HG03521 (cell line): ENCODE measurements around the gene KAT8.
A peak's percentile ranks its signal among the peaks of the same experiment; 100 is the strongest.
"Not testable (repeated sequence)": the region's sequence is repeated elsewhere in the genome, so short reads cannot be mapped to it uniquely, and the experiment has no call there.

ENCODE experiments used
- ATAC-seq: cut with Tn5 transposase; IDR thresholded peaks from one replicate; pipeline ENCODE4 v1.9.1; 2021; ENCODE audit warnings: mild to moderate bottlenecking, moderate library complexity; ENCODE audit not compliant: unreplicated experiment

KAT8 gene

DNA sequence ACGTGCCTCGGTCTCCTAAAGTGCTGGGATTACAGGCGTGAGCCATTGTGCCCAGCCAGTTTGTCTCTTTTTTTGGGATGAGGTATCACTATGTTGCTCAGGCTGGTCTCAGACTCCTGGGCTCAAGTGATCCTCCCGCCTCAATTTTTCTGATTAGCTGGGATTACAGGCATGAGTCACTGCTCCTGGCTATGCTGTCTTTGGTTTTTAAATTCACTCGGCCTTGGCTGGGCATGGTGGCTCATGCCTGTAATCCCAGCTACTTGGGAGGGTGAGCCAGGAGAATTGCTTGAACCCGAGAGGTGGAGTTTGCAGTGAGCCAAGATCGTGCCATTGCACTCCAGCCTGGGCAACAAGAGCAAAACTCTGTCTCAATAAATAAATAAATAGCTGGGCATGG lies 27.0 kb downstream of the KAT8 start:
- not testable (repeated sequence) for ATAC-seq

- no peak for ATAC-seq
These were observed 28.0 kb downstream of the KAT8 start for GRCh38 chr16:31145398-31145990.

GRCh38 chr16:31147574-31147973 lies 30.1 kb downstream of the KAT8 start:
- ATAC-seq = no peak

DNA sequence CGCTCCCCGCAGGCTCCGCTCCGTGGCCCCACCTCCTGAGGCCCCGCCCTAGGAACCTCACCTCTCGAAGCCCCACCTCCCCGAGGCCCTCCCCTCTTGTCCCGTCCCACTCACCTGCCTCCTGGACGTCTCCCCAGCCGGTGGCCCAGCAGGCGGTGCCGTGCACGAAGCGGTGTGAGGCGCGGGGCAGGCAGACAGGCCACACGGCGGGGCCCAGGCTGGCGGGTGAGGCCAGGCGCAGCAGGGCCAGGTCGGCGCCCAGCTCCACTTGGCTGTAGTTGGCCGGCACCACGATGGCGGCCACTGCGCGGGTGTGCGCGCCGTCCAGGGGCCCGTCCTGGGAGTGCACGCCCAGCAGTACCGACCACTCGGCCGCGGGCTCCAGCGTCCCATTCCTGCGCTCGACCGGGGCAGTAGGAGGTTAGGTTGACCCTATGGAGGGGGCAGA lies 30.8 kb downstream of the KAT8 start:
- ATAC-seq = no peak

- ATAC-seq = no peak
These were observed 31.4 kb downstream of the KAT8 start for GRCh38 chr16:31148896-31149295.

DNA sequence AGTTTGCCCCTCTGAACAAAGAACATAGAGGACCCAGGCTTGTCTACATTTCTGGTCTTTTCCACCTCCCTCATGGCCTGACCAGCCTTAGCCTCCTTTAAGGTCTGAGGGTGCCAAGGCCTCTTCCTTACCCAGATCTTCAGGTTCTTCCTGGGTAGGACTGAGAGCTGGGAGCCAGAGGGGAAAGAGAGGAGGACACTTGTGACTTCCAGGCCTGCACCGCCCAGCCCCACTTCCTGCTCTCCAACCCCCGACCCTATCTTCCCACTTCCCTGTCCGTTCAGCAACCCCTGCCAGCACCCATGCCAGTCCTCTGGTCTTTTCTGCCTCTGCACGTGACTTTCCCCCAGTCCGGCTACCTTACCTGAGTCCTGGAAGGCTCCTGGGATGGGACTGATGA lies 31.9 kb downstream of the KAT8 start:
- ATAC-seq = no peak

DNA sequence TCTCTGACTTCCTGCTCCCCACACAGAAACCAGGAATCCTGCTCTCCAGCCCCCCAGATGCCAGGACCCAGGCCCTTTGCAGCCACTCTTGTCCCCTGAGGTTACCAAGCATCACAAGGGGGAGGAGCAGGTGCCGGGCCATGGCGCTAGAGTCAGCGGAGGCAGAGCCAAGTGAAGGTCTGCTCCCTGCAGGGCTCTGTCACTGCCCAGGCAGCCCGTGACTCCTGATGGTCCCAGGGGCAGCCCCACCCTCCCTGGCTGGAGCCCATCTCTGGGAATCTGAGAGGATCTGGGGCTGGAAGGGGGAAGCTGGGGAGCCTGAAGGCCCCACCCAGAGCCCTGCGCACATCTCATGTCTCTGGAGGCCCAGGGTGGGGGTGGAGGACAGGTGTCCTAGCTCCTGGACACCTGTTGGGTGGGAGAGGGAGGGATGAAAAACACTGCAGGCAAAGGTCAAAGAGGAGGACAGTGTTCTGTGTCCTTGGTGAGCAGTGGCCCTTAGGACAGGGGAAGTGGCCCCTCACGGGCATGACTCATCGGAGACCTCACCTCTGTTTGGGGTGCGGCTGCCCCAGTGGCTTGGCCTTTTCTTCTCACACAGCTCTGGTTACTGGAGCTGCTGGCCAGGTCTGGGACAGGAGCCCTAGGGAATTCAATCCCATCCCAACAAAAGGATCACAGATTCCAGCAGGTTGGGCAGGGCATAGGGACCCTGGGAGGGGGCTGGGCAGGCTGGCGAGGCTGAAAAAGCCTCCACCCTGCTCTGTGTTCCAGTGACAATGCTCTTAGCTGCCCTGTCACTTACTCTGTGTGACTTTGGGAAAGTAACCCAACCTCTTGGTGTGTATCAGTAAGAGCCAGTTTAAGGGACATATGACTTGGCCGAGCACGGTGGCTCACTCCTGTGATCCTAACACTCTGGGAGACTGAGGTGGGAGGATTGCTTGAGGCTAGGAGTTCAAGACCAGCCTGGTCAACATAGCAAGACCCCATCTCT lies 32.7 kb downstream of the KAT8 start, which contains the start of gene PRSS36:
Gene PRSS36, minus strand, starts transcription at position 173 of the 997 bp plus-strand sequence. Its CDS starts 31 bp downstream, at position 142.
- no peak for ATAC-seq

- not testable (repeated sequence) for ATAC-seq
These were observed 33.5 kb downstream of the KAT8 start for GRCh38 chr16:31150976-31151375.

- ATAC-seq = no peak
These were observed 39.7 kb downstream of the KAT8 start for GRCh38 chr16:31157136-31157535.

DNA sequence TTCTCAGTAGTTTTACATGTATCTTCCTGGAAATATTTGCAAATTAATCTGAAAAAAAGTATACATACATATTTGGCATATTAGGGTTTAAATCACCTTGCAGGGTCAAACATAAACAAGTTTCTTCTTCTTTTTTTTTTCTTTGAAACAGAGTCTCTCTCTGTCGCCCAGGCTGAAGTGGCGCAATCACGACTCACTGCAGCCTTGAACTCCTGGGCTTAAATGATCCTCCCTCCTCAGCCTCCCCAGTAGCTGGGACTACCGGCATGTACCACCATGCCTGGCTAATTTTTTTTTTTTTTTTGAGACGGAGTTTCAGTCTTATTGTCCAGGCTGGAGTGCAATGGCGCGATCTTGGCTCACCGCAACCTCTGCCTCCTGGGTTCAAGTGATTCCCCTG lies 49.9 kb downstream of the KAT8 start:
- ATAC-seq = no peak

DNA sequence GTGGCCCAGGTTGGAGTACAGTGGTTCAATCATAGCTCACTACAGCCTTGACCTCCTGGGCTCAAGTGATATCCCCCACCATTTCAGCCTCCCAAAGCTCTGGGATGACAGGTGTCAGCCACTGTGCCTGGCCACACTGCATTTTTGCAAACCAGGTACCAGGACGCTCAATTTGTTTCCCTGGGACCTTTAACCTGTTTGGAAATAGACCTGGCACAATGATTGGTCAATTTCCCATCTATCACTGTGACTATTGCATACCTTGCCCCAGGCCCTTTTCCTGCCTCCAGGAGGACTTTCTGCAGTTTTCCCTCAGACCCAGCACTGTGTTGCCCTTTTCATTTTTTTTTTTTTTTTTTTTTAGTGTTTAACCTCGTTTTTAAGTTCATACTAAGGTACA lies 51.4 kb downstream of the KAT8 start:
- no peak for ATAC-seq

GRCh38 chr16:31170048-31170447 lies 52.6 kb downstream of the KAT8 start:
- ATAC-seq = not testable (repeated sequence)

- no peak for ATAC-seq
These were observed 59.7 kb downstream of the KAT8 start for GRCh38 chr16:31177136-31177535.

DNA sequence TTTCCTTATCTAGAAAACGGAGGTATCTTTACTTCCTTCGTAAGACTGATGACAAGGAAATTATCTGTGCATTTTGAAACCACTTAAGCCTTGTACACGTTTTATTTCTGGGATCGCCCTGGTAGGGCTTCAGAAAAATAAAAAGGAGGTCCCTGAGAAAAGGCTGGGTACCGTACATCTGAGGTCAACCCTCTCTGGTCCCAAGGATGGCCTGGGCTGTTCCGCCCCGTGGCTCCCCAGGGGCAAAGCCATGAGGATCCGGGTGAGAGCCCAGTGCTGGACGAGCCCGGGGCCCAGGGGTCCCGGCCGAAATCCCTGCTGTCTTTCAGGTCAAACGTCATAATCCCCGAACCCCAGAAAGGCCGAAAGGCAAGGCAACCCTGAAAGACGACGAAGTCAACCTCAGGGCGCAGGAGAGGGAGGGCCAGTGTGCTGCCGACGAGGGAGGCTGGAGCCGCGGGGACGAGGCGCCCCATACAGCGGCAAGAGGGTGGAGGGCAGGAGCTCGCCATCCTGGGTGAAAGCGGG lies 61.8 kb downstream of the KAT8 start:
- ATAC-seq = no peak

DNA sequence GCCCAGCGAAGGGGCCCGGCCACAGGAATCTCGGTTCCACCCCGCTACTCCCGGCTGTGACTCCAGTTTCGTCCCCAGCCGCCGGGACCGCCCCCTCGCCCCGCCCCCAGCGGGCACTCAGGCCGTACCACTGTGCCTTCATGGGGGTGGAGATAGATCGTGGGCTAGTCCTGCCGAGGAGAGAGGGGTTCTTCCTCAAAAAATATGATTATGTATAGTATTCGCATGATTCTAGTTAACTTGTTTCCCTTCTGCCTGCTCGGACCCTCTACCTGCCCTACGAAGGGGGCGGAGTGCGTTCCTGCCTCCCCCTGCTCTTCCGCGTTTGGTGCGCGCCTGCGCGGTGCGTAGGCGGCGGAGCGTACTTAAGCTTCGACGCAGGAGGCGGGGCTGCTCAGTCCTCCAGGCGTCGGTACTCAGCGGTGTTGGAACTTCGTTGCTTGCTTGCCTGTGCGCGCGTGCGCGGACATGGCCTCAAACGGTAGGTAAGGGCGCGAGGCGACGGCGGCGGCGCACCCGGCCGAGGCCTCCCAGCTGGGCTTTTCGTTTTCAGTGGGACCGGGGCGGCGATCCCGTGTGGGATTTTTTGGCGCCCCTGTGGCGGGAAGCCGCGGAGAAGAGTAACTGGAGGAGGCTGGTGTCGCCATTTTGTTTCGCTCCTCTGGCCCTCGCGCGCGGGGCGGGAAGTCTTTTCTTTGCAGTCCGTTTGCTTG lies 62.4 kb downstream of the KAT8 start, which contains the start of gene FUS:
Gene FUS, plus strand, starts transcription at position 393 of the 713 bp plus-strand sequence. Its CDS starts 76 bp downstream, at position 469.
- peak; percentile 66 for ATAC-seq
